ENCODE data around the gene URB1.
"Not testable (repeated sequence)": the region's sequence is repeated elsewhere in the genome, so short reads cannot be mapped to it uniquely, and the experiment has no call there.

Gene URB1, protein sequence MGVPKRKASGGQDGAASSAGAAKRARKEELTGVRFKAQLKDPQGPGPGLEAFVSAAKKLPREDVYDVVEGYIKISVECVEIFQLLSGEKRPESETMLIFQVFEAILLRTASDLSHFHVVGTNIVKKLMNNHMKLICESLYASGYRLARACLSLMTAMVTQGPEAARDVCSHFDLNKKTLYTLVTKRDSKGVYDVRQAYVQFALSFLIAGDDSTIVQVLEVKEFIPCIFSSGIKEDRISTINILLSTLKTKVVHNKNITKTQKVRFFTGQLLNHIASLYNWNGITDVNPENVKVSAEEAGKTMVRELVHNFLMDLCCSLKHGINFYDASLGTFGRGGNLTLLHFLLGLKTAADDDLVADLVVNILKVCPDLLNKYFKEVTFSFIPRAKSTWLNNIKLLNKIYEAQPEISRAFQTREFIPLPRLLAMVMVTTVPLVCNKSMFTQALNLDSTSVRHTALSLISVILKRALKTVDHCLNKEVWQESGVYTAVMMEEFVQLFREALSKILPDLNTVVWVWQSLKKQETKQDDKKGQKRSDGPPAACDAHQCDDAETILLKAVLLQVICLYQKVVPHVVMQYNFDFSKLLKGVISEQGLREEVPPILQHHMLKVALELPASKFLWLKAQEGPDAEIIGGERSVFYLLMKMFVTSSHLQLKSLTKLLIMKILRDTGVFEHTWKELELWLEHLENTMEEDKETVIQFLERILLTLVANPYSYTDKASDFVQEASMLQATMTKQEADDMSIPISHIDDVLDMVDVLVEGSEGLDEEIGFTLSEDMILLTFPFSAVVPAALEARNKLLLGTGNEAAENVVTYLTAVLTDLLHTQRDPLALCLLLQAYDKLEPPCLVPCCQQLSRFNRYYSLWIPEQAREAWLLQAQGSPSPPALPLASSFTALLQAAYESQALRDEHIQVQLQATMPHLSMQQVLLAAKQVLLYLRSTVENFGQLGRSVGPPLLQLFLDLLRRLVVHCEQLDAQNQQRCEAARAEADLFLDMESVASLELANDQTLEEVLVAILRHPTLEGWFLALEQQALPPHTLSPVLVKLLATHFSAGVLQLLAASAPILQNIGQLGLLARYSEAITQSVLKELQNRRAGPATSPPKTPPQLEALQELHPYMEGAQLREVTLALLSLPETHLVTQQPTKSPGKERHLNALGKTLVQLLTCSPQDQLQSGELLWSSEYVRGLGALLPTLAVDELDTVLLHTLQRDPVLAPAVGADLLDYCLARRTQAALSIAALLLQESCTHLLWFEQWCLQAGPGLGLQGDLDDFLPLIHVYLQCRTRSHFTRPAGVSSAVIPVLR (N-terminal part only)

DNA sequence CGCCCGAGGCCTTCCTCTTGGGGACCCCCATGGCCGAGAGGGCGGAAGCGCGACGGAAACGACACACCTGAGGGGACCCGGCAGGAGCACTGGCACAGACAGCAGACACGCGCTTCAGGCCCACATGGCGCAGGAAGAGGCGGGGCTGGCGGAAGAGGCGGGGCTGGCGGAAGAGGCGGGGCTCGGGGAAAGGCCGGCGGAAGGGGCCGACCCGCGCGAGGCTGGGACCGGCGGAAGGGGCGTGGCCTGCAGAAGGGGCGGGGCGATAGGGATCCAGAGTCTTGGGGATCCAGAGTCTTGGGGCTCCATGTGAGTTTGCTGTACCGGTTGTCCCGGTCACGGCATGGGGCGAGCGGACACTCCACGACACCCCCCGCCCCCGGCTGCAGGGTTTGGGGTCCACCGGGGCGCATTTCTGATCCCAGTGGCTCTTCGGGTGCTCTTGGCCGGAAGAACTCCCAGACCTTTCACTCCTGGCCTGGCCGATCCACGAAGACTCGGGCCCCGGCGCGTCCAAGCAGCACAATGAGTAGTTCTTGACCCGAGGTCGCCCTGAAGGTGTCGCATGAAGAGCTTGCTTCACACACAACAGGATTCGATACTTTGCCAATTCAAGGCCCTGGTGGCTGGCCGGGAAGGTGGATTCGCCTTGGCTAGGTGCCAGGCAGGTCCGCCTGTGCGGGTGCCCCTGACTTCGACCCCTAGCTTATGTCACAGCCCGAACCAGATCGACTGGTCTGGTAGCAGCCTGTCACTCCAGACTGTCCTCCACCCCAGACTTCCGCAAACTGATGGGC lies at the start of gene URB1:
Gene URB1, minus strand, starts transcription at position 133 of the 797 bp plus-strand sequence. Its CDS starts 102 bp downstream, at position 31.
- Histone ChIP-seq H3K27ac (ENCODE audit: low read depth, low read length) (peak within 1 kb of the TSS; percentile 72), H3K4me1 (ENCODE audit: control insufficient read depth, insufficient read depth, low read length) (peaks cover 14% of the 10 kb centered on the region), H3K36me3 (ENCODE audit: control insufficient read depth, insufficient read depth, low read length) (peaks cover 13% of the 10 kb centered on the region)

DNA sequence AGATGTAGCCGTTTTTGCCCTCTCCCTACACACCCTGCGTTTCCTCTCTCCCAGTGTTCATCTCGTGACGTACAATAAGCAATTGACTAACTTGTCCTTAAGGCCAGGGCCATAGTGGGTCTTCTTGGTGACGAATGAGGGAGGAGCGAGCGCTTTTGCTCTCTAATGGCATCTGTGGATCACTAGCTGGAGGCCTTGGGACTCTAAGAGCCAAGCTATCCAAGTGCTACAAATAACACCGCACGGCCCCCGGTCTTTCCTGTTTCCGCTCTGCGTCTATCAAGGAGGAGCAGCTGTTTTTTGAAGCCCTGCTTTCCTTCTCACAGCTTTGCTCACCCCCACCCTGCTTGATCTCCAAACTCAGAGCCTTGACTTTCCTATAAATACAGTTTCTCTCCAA lies 44.9 kb upstream of the URB1 start:
- Histone ChIP-seq H3K9me3 (ENCODE audit: control insufficient read depth, insufficient read depth, low read depth, low read length) (no peaks in the 10 kb centered on the region), H3K4me1 (ENCODE audit: control insufficient read depth, insufficient read depth, low read length) (no peaks in the 10 kb centered on the region), H3K9ac (ENCODE audit: low read length) (no peak overlapping the region), H3K27ac (ENCODE audit: low read depth, low read length) (no peak overlapping the region), H3K27me3 (ENCODE audit: control insufficient read depth, insufficient read depth, low read length) (no peaks in the 10 kb centered on the region), H3K4me3 (ENCODE audit: low read depth, low read length) (no peak overlapping the region), H3K36me3 (ENCODE audit: control insufficient read depth, insufficient read depth, low read length) (no peaks in the 10 kb centered on the region)

More for the DNA sequence above, at the start of gene URB1:
- H3K27me3 ChIP-seq (ENCODE audit: control insufficient read depth, insufficient read depth, low read length) = no peaks in the 10 kb centered on the region
- H3K9me3 ChIP-seq (ENCODE audit: control insufficient read depth, insufficient read depth, low read depth, low read length) = peaks cover 7% of the 10 kb centered on the region; the same call in 1 of the 2 replicates
- peak within 1 kb of the TSS; percentile 100 for H3K4me3 ChIP-seq (ENCODE audit: low read depth, low read length)
- H3K9ac ChIP-seq (ENCODE audit: low read length) = peak within 1 kb of the TSS; percentile 89

DNA sequence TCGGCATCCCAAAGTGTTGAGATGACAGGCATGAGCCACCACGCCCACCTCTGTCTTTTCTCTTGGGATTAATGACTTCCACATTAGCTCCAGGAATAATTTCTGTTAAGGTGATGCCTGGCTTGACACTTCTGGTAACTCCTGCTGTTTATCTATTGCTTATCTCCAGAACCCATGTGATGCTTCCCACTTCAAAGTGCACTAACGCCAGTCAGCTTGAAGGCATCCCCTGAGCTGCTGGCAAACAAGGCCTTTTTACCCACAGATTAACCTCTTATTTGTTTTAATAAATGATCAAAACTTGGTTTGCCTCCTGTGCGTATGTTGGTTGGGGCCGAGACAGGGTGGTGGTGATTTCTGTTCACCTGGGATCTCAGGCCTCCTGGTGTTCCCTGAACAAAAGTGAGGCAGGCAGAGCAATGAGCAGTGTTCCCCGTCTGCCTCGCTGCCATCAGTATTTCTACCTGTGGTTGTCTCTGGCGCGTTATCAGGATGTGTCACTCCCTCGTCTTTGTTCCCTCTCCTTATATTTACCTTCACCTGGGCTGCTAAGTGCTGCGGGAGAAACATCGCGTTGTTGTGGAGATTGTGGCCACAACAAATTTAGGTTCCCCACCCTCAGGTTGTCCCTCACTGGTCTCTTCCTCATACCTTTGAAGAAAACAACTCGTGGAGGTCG lies 40.3 kb upstream of the URB1 start:
- H3K4me1 ChIP-seq (ENCODE audit: control insufficient read depth, insufficient read depth, low read length) = not testable (repeated sequence)

DNA sequence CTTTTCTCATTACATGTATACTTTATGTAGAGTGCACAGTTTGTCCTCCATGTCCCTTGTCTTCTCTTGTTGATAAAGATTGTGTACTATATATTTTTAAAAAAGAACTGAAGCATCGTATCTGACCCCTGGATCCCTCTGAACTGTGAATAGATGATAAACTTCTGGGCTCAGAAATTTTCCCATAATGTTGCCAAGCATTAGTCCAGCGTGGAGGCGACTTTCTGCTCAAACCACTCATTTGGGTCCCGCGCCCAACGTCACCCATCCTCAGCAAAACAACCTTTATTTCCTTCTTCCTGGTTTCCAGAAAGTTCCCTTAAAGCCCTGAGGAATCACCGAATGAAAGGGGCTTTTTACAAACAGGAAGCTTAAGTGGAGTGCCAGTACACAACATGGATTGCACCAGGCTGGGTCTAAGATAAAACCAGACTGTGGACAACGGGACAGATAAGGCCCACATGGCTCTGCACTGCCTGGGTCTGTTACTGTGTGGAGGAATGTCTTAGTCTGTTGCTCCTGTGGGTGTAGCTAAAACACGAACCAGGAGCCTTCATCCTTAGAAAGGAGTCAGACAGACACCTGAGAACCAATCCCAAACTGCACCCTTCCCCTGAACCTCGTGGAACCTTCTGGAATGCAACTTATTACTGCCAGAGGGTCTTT lies 35.3 kb upstream of the URB1 start:
- Histone ChIP-seq H3K9ac (ENCODE audit: low read length) (no peak overlapping the region), H3K27ac (ENCODE audit: low read depth, low read length) (no peak overlapping the region), H3K27me3 (ENCODE audit: control insufficient read depth, insufficient read depth, low read length) (no peaks in the 10 kb centered on the region), H3K9me3 (ENCODE audit: control insufficient read depth, insufficient read depth, low read depth, low read length) (peaks cover 4% of the 10 kb centered on the region), H3K36me3 (ENCODE audit: control insufficient read depth, insufficient read depth, low read length) (no peaks in the 10 kb centered on the region), H3K4me1 (ENCODE audit: control insufficient read depth, insufficient read depth, low read length) (peaks cover 10% of the 10 kb centered on the region), H3K4me3 (ENCODE audit: low read depth, low read length) (no peak overlapping the region)

More for the DNA sequence above, 40.3 kb upstream of the URB1 start:
- H3K9me3 ChIP-seq (ENCODE audit: control insufficient read depth, insufficient read depth, low read depth, low read length); H3K27me3 ChIP-seq (ENCODE audit: control insufficient read depth, insufficient read depth, low read length); H3K27ac ChIP-seq (ENCODE audit: low read depth, low read length); H3K4me3 ChIP-seq (ENCODE audit: low read depth, low read length); H3K36me3 ChIP-seq (ENCODE audit: control insufficient read depth, insufficient read depth, low read length); H3K9ac ChIP-seq (ENCODE audit: low read length): not testable (repeated sequence)

DNA sequence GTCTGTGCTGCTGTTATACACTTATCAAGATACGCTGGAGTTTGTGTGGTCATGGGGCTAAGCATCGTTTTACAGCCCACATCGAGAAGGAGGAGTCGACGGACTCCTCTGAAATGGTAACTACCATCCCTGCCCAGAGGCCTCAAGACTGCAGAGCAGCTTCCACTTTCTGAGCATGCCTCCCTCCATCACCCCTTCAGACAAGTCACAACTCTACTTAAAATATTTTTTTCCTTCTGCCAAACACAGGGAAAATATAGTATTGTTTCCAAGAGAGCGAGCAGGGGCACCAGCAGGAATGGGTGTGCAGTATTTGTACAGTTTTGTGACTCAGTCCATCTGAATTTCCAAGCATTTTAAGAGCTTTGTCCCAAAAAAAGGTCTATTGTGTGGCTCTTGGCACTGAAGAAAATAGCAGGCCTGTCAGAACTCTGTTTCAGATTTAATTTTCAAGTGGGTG lies 33.8 kb upstream of the URB1 start:
- no peaks in the 10 kb centered on the region; the same call in 1 of the 2 replicates for H3K9me3 ChIP-seq (ENCODE audit: control insufficient read depth, insufficient read depth, low read depth, low read length)
- no peaks in the 10 kb centered on the region for H3K36me3 ChIP-seq (ENCODE audit: control insufficient read depth, insufficient read depth, low read length)
- H3K27ac ChIP-seq (ENCODE audit: low read depth, low read length) = no peak overlapping the region
- no peak overlapping the region for H3K4me3 ChIP-seq (ENCODE audit: low read depth, low read length)
- peaks cover 10% of the 10 kb centered on the region for H3K4me1 ChIP-seq (ENCODE audit: control insufficient read depth, insufficient read depth, low read length)
- no peak overlapping the region for H3K9ac ChIP-seq (ENCODE audit: low read length)
- no peaks in the 10 kb centered on the region for H3K27me3 ChIP-seq (ENCODE audit: control insufficient read depth, insufficient read depth, low read length)

DNA sequence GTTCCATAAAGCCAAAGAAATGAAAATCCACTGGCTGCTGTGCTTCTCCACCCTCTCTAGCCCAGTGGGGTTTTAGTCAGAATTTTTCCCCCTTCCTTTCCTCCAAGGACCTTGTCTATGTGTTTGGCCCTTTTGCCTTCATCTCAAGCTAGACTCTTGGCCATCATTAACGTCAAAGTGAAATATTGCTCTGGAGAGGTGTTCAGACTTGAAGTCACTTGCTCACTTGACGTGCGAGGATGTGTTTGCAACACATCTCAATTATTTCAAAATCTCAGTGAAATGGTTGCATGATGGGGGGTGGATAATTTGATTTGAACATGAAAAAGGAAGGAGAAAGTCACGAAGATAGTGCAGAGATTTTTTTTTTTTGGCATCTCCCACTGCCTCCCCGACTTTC lies 33.3 kb upstream of the URB1 start:
- no peak overlapping the region for H3K9ac ChIP-seq (ENCODE audit: low read length)
- no peaks in the 10 kb centered on the region for H3K36me3 ChIP-seq (ENCODE audit: control insufficient read depth, insufficient read depth, low read length)
- no peaks in the 10 kb centered on the region; the same call in 1 of the 2 replicates for H3K9me3 ChIP-seq (ENCODE audit: control insufficient read depth, insufficient read depth, low read depth, low read length)
- H3K27ac ChIP-seq (ENCODE audit: low read depth, low read length) = no peak overlapping the region
- H3K27me3 ChIP-seq (ENCODE audit: control insufficient read depth, insufficient read depth, low read length) = no peaks in the 10 kb centered on the region
- peaks cover 10% of the 10 kb centered on the region for H3K4me1 ChIP-seq (ENCODE audit: control insufficient read depth, insufficient read depth, low read length)
- no peak overlapping the region for H3K4me3 ChIP-seq (ENCODE audit: low read depth, low read length)

DNA sequence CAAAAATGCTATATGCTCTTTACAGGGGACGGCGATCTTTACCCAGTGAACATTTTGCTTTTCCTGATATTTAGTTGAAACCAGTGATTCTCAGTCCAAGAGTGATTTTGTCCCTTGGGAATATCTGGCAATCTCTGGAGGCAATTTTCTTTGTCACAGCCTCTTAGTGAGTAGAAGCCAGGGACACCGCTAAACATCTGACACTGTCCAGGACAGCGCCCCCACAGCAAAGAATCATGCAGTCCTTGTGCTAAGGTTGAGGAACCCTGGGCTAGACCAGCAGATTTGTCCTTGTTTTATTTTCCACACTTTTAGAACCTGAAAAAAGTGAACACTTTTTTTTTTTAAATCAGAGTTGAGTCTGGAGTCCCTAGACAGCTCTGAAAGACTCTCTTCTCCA lies 32.8 kb upstream of the URB1 start:
- Histone ChIP-seq H3K9ac (ENCODE audit: low read length) (no peak overlapping the region), H3K36me3 (ENCODE audit: control insufficient read depth, insufficient read depth, low read length) (no peaks in the 10 kb centered on the region), H3K27me3 (ENCODE audit: control insufficient read depth, insufficient read depth, low read length) (no peaks in the 10 kb centered on the region)

DNA sequence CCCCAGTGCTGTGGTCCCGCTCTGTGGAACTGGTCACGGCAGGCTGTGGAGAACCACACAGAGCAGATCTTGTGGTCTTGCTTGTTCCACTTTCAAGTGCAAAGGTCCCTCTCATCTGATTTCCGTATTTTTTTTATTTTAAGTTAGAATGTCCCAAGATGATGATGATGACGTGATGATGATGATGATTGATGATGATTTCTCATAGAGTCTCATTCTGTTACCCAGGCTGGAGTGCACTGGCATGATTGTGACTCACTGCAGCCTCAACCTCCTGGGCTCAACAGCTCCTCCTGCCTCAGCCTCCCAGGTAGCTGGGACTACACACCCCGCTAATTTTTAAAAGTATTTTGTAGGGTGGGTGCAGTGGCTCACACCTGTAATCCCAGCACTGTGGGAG lies 31.9 kb upstream of the URB1 start:
- Histone ChIP-seq H3K4me1 (ENCODE audit: control insufficient read depth, insufficient read depth, low read length) (peaks cover 10% of the 10 kb centered on the region), H3K36me3 (ENCODE audit: control insufficient read depth, insufficient read depth, low read length) (no peaks in the 10 kb centered on the region), H3K27me3 (ENCODE audit: control insufficient read depth, insufficient read depth, low read length) (no peaks in the 10 kb centered on the region), H3K27ac (ENCODE audit: low read depth, low read length) (no peak overlapping the region), H3K4me3 (ENCODE audit: low read depth, low read length) (no peak overlapping the region), H3K9ac (ENCODE audit: low read length) (no peak overlapping the region), H3K9me3 (ENCODE audit: control insufficient read depth, insufficient read depth, low read depth, low read length) (no peaks in the 10 kb centered on the region; the same call in 1 of the 2 replicates)

More for the DNA sequence above, 32.8 kb upstream of the URB1 start:
- Histone ChIP-seq H3K4me3 (ENCODE audit: low read depth, low read length) (no peak overlapping the region), H3K27ac (ENCODE audit: low read depth, low read length) (no peak overlapping the region), H3K4me1 (ENCODE audit: control insufficient read depth, insufficient read depth, low read length) (peaks cover 10% of the 10 kb centered on the region), H3K9me3 (ENCODE audit: control insufficient read depth, insufficient read depth, low read depth, low read length) (no peaks in the 10 kb centered on the region; the same call in 1 of the 2 replicates)

DNA sequence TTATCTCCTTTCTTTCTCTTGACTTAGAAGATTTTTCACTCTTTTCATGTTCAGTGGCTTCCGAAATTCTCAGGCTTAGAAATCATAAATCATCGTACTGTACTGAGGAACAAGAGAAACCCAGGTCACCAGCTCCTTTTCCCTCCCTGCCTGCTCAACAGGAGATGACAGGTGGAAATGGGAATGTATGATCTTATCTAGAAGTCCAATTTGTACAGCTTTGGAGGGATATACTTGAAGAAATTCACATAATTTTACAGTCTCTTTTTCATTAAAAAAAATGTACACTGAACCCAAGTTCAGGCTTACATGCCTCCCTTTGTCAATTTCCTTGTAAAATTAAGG lies 31.4 kb upstream of the URB1 start:
- Histone ChIP-seq H3K4me1 (ENCODE audit: control insufficient read depth, insufficient read depth, low read length) (peaks cover 10% of the 10 kb centered on the region), H3K36me3 (ENCODE audit: control insufficient read depth, insufficient read depth, low read length) (no peaks in the 10 kb centered on the region), H3K27me3 (ENCODE audit: control insufficient read depth, insufficient read depth, low read length) (no peaks in the 10 kb centered on the region), H3K9me3 (ENCODE audit: control insufficient read depth, insufficient read depth, low read depth, low read length) (no peaks in the 10 kb centered on the region; the same call in 1 of the 2 replicates), H3K27ac (ENCODE audit: low read depth, low read length) (no peak overlapping the region), H3K4me3 (ENCODE audit: low read depth, low read length) (no peak overlapping the region), H3K9ac (ENCODE audit: low read length) (no peak overlapping the region)
